GM12864 (cell line): ENCODE data around the gene VAV1.

Experiments used
- DNase-seq: peaks from one replicate; pipeline ENCODE4 v3.0.0-alpha.2; 2011; ENCODE audit warnings: low read depth
- H3K4me3 ChIP-seq: 2 replicates; pipeline ENCODE4 v1.5.1; 2011; ENCODE audit warnings: mild to moderate bottlenecking, low read depth, low read length, control low read depth
- TF ChIP-seq, protein P1 (sequence below): IDR thresholded peaks from 2 replicates; pipeline ENCODE4 v1.5.1; 2011; ENCODE audit warnings: low read depth, mild to moderate bottlenecking, moderate library complexity, low read length, control low read depth, inconsistent platforms; ENCODE audit errors: missing control alignments

Gene VAV1

DNA sequence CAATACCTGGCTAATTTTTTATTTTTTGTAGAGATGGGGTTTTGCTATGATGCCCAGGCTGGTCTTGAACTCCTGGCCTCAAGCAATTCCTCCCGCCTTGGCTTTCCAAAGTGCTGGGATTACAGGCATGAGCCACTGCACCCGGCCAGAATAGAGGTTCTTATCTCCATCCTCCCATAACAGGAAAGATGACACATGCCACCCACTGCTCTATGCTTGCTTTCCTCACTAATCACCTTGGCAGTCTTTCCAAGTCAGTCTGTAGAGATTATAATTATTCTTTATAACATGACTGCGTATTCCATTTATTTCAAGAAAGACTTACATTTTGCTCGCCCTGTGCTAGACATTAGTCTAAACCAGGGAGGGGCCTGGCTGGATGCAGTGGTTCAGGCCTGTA, 6.7 kb downstream of the VAV1 start:
- no peak for DNase-seq
- TF ChIP-seq, protein P1, sequence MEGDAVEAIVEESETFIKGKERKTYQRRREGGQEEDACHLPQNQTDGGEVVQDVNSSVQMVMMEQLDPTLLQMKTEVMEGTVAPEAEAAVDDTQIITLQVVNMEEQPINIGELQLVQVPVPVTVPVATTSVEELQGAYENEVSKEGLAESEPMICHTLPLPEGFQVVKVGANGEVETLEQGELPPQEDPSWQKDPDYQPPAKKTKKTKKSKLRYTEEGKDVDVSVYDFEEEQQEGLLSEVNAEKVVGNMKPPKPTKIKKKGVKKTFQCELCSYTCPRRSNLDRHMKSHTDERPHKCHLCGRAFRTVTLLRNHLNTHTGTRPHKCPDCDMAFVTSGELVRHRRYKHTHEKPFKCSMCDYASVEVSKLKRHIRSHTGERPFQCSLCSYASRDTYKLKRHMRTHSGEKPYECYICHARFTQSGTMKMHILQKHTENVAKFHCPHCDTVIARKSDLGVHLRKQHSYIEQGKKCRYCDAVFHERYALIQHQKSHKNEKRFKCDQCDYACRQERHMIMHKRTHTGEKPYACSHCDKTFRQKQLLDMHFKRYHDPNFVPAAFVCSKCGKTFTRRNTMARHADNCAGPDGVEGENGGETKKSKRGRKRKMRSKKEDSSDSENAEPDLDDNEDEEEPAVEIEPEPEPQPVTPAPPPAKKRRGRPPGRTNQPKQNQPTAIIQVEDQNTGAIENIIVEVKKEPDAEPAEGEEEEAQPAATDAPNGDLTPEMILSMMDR = no peak
- H3K4me3 ChIP-seq = no peak overlapping the region

DNA sequence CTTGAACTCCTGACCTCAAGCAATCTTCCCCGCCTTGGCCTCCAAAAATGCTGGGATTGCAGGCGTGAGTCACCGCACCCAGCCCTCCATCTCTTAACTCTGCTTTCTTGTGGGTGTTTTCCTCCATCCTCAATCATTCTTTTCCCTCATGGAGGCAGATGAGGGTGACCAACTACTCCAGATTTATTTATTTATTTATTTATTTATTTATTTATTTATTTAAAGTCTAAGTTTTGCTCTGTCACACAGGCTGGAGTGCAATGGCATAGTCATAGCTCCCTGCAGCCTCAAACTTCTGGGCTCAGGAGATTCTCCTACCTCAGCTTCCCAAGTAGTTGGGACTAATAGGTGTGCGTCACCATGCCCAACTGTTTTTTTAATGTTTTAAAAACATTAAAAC, 14.9 kb downstream of the VAV1 start:
- DNase-seq = no peak
- H3K4me3 ChIP-seq = no peak overlapping the region
- TF ChIP-seq, protein P1 = no peak

DNA sequence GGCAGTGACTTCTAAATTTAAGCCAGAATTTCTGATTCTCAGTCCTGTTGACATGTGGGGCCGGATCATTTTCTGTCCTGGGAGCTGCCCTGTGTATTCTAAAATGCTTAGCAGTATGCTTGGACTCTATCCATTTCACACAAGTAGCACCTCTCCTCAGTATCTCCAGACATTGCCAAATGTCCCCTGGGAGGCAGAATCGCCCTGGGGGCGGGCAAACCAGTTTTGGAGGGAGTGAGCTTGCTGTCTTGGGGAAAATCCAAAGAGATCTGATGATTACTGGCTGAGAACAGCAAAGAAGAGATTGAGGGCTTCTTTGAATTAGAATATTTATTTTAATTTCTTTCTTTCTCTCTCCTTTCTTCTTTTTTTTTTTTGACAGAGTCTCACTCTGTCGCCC, 16.4 kb downstream of the VAV1 start:
- TF ChIP-seq, protein P1 = no peak
- no peak for DNase-seq

DNA sequence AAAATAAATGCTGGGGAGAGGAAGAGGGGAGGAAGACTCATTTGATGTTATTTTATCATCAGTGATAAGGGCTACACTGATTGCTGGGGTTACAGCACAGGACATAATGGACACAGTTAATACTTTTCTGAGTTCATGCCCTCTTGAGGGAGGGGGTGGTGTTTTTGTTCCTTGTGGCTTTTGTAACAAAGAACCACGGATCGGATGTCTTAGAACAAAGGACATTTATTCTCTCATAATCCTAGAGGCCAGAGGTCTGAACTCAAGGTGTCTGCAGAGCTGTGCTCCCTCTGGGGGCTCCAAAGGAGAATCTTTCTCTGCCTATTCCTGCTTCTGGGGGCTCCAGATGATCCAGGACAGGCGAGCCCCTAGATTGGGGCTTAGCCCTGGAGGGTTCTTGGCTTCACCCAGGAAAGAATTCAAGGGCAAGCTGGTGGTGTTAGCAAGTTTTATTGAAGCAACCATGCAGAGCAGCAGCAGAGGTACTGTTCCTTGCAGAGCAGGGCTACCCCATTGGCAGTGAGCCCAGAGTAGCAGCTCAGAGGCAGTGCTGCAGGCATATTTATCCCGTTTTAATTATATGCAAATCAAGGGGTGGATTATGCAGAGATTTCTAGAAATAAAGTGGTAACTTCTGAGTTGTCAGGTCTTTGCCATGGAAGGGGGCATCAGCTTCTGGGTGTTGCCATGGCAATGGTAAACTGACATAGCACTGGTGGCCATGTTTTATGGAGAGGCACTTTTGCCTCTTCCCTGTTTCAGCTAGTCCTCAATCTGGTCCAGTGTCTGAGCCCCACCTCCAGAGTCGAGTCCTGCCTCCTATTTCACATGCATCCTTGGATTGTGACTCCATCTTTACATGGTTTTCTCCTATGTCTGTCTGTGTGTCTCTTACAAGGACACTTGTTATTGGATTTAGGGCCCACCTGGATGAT, 18.0 kb downstream of the VAV1 start:
- DNase-seq = no peak
- TF ChIP-seq, protein P1 = no peak
- no peak overlapping the region for H3K4me3 ChIP-seq

More for the DNA sequence above, 16.4 kb downstream of the VAV1 start:
- no peak overlapping the region for H3K4me3 ChIP-seq

DNA sequence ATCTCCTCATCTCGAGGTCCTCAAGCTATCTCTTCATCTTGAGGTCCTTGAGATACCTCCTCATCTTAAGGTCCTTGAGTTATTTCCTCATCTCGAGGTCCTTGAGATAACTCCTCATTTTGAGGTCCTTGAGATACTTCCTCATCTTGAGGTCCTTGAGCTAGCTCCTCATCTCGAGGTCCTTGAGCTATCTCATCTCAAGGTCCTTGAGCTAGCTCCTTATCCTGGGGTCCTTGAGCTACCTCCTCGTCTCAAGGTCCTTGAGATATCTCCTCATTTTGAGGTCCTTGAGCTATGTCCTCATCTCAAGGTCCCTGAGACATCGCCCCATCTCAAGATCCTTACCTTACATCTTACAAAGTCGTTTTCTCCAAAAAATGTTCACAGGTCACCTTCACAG, 18.7 kb downstream of the VAV1 start:
- H3K4me3 ChIP-seq = no peak overlapping the region
- TF ChIP-seq, protein P1 = no peak
- DNase-seq = no peak

DNA sequence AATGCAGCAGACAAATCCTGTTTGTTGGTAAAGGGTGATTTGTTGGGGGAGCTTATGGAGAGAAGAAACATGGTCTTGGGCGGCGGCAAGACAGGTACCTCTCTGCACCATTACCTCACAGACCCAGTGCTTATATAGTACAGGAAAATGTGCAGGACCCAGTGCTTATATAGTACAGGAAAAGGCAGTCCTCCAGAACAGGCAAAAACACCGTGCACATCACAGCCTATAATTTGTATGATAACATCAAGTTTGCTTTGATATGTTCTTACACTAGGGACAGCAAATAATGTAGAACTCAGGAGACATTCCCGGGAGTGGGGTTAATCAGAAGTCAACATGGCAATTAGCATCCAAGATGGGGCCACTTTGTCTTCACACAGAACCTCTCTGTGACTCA, 20.9 kb downstream of the VAV1 start:
- DNase-seq = no peak

More for the DNA sequence above, 20.9 kb downstream of the VAV1 start:
- TF ChIP-seq, protein P1 = no peak
- H3K4me3 ChIP-seq = no peak overlapping the region
